GM21717 (cell line): ENCODE data around the gene DDOST.
"Not testable (repeated sequence)": the region's sequence is repeated elsewhere in the genome, so short reads cannot be mapped to it uniquely, and the experiment has no call there.

Source experiments
- ATAC-seq: cut with Tn5 transposase; IDR thresholded peaks from one replicate; pipeline ENCODE4 v1.9.1; 2021; ENCODE audit warnings: mild to moderate bottlenecking, moderate library complexity; ENCODE audit not compliant: unreplicated experiment

The DDOST gene

GRCh38 chr1:20626524-20626923, 34.6 kb downstream of the DDOST start:
- no peak for ATAC-seq

- ATAC-seq, result no peak
Measured at GRCh38 chr1:20626098-20626427, 35.1 kb downstream of the DDOST start.

- no peak for ATAC-seq
Measured at GRCh38 chr1:20625176-20626097, 35.7 kb downstream of the DDOST start.

GRCh38 chr1:20624709-20625108, 36.5 kb downstream of the DDOST start:
- ATAC-seq, result no peak

- no peak for ATAC-seq
Measured at GRCh38 chr1:20621012-20621411, 40.2 kb downstream of the DDOST start.

GRCh38 chr1:20619999-20620398, 41.2 kb downstream of the DDOST start:
- no peak for ATAC-seq

GRCh38 chr1:20618550-20618949, 42.6 kb downstream of the DDOST start:
- no peak for ATAC-seq

- ATAC-seq, result no peak
Measured at GRCh38 chr1:20616847-20617487, 44.2 kb downstream of the DDOST start.

- ATAC-seq, result no peak
Measured at GRCh38 chr1:20615946-20616846, 45.0 kb downstream of the DDOST start.

GRCh38 chr1:20614131-20614579, 47.0 kb downstream of the DDOST start:
- ATAC-seq, result no peak

GRCh38 chr1:20612221-20612746, 48.9 kb downstream of the DDOST start:
- no peak for ATAC-seq

GRCh38 chr1:20611652-20612051, 49.5 kb downstream of the DDOST start:
- no peak for ATAC-seq

GRCh38 chr1:20610970-20611369, 50.2 kb downstream of the DDOST start:
- ATAC-seq, result no peak

- no peak for ATAC-seq
Measured at GRCh38 chr1:20609541-20609940, 51.6 kb downstream of the DDOST start.

- ATAC-seq, result not testable (repeated sequence)
Measured at GRCh38 chr1:20606801-20607570, 54.2 kb downstream of the DDOST start.

GRCh38 chr1:20604678-20605077, 56.5 kb downstream of the DDOST start:
- ATAC-seq, result no peak

GRCh38 chr1:20603504-20604464, 57.4 kb downstream of the DDOST start:
- no peak for ATAC-seq

GRCh38 chr1:20602851-20603450, 58.2 kb downstream of the DDOST start:
- no peak for ATAC-seq
